Activated T-cell treated with anti-CD3 and anti-CD28 coated beads for 24 hours (primary cell): ENCODE measurements around the gene SCAF8.
"Not testable (repeated sequence)": the region's sequence is repeated elsewhere in the genome, so short reads cannot be mapped to it uniquely, and the experiment has no call there.

Experiments
- DNase-seq: peaks from one replicate; pipeline ENCODE4 v3.0.0-alpha.2; 2020; ENCODE audit warnings: low read depth

SCAF8 gene

GRCh38 chr6:154782193-154782592, 49.0 kb downstream of the SCAF8 start:
- no peak for DNase-seq

- no peak for DNase-seq
Observed at GRCh38 chr6:154783229-154783628, 50.0 kb downstream of the SCAF8 start.

GRCh38 chr6:154785075-154785474, 51.9 kb downstream of the SCAF8 start:
- no peak for DNase-seq

- no peak for DNase-seq
Observed at GRCh38 chr6:154786144-154786868, 53.1 kb downstream of the SCAF8 start.

GRCh38 chr6:154791556-154792317, 58.5 kb downstream of the SCAF8 start:
- no peak for DNase-seq

- no peak for DNase-seq
Observed at GRCh38 chr6:154792325-154792724, 59.1 kb downstream of the SCAF8 start.

GRCh38 chr6:154792761-154793160, 59.5 kb downstream of the SCAF8 start:
- DNase-seq = no peak

GRCh38 chr6:154796484-154796883, 63.3 kb downstream of the SCAF8 start:
- no peak for DNase-seq

GRCh38 chr6:154797857-154798256, 64.6 kb downstream of the SCAF8 start:
- DNase-seq = no peak

GRCh38 chr6:154800338-154800737, 67.1 kb downstream of the SCAF8 start:
- DNase-seq = no peak

- DNase-seq = no peak
Observed at GRCh38 chr6:154805288-154805911, 72.2 kb downstream of the SCAF8 start.

GRCh38 chr6:154806804-154807203, 73.6 kb downstream of the SCAF8 start:
- DNase-seq = no peak

GRCh38 chr6:154811663-154812062, 78.4 kb downstream of the SCAF8 start:
- not testable (repeated sequence) for DNase-seq

GRCh38 chr6:154814063-154814462, 80.8 kb downstream of the SCAF8 start:
- DNase-seq = no peak

- DNase-seq = no peak
Observed at GRCh38 chr6:154815938-154816820, 83.0 kb downstream of the SCAF8 start.

GRCh38 chr6:154821099-154821498, 87.9 kb downstream of the SCAF8 start:
- no peak for DNase-seq

GRCh38 chr6:154821638-154822037, 88.4 kb downstream of the SCAF8 start:
- no peak for DNase-seq

- no peak for DNase-seq
Observed at GRCh38 chr6:154822947-154823558, 89.8 kb downstream of the SCAF8 start.

- no peak for DNase-seq
Observed at GRCh38 chr6:154824076-154824475, 90.9 kb downstream of the SCAF8 start.

- no peak for DNase-seq
Observed at GRCh38 chr6:154829970-154830369, 96.8 kb downstream of the SCAF8 start.

GRCh38 chr6:154830771-154831170, 97.6 kb downstream of the SCAF8 start:
- DNase-seq = no peak

- DNase-seq = no peak
Observed at GRCh38 chr6:154835307-154835706, 102.1 kb downstream of the SCAF8 start.
